Activated effector memory CD4-positive, alpha-beta T cell treated with anti-CD3 and anti-CD28 coated beads, Interleukin-2, amount 50 U/mL, for 16 hours (primary cell): ENCODE results near the gene RELT.

Experiments used
- DNase-seq: peaks from one replicate; pipeline ENCODE4 v3.0.0-alpha.2; 2020

RELT gene

DNA sequence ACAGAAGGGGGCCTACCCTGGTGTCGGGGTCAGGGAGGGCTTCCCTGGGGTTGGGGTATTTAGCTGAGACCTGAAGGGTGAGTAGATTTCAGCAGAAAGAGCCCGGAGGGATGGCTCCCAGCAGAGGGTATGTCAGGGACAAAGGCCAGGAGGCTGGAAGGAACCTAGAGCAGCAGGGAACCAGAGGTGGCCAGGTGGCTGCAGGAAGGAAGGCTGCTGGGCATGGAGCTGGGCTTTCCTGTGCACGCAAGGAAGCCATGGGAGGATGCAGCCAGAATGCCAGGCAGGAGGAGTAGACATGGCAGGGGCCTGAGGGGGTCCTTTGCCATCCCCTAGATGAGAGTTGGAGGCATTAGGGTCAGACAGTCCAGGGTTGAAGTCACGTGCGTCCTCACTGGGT lies 27.4 kb upstream of the RELT start:
- DNase-seq: no peak

DNA sequence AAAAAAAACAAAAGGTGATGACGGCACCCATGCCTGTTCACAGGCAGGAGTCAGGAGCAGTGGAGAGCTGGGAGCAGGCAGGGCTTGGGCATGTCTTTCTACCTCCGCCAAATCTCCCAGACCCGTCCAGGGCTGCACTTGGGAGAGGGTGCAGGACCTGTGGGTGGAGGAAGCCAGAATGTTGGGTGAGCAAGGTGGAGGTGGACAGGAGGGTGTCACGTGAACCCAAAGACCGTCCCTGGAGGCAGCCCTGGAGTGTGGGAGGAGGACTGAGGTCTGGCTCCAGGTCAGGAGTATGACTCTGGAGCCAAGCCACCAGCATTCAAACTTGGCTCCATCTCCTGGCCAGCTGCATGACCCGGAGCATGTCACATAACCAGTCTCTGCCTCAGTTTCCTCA lies 26.6 kb upstream of the RELT start:
- no peak for DNase-seq

- peak; percentile 82 for DNase-seq
Observed at GRCh38 chr11:73350908-73351636, 25.1 kb upstream of the RELT start.

DNA sequence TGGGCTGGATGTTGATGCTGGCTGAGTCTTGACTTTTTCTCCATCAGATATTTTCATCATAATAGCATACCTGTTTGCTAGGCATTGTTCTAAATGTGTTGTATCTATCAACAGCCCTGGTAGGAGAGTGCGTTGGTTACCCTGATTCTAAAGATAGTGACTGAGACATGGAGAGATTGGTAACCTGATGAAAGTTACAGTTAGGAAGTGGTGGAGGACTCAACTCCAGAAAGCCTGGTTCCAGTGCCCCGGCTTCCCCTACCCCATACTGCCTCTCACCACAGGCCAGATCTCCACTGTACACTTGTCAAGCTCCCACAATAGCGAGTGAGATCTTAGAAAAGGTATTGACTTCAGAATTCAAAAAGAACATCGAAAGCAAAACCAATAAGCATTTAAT lies 22.8 kb upstream of the RELT start:
- no peak for DNase-seq

- DNase-seq: no peak
Observed at GRCh38 chr11:73355109-73355508, 21.1 kb upstream of the RELT start.

GRCh38 chr11:73356979-73357860 lies 19.0 kb upstream of the RELT start:
- no peak for DNase-seq

GRCh38 chr11:73358071-73358470 lies 18.1 kb upstream of the RELT start:
- DNase-seq: no peak

GRCh38 chr11:73359341-73359740 lies 16.9 kb upstream of the RELT start:
- no peak for DNase-seq

DNA sequence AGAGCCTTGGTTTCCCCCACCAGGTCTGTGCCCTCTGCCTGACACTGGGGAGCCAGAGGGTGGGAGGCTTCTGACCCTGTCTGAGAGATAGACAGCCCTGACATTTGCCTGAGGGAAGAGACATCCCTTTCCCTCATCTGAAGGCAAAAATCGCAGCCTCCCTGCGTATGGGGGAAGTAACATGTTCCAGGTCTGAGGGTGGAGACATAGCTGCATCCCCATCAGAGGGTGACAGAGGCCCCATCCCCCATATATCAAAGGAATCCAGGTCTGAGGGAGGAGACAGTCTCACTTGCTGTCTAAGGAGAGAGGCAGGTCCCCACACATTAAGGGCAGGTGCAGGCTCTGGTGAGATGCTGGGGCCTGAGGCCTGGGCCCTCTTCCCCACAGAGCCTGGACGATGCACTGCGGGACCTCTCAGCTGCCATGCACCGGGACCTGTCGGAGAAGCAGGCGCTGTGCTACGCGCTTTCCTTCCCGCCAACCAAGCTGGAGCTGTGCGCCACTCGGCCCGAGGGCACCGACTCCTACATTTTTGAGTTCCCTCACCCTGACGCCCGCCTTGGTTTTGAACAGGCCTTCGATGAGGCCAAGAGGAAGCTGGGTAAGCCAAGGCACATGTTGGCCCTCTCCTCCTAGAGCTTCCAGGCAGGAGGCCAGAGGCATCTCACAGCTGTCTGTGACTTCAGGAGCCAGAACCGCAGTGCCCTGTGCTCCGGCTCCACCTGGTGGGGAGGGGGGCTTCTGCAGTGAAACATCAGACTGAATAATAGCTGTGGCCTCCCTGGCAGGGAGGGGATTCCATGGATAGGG lies 16.1 kb upstream of the RELT start:
- peak; percentile 71 for DNase-seq

DNA sequence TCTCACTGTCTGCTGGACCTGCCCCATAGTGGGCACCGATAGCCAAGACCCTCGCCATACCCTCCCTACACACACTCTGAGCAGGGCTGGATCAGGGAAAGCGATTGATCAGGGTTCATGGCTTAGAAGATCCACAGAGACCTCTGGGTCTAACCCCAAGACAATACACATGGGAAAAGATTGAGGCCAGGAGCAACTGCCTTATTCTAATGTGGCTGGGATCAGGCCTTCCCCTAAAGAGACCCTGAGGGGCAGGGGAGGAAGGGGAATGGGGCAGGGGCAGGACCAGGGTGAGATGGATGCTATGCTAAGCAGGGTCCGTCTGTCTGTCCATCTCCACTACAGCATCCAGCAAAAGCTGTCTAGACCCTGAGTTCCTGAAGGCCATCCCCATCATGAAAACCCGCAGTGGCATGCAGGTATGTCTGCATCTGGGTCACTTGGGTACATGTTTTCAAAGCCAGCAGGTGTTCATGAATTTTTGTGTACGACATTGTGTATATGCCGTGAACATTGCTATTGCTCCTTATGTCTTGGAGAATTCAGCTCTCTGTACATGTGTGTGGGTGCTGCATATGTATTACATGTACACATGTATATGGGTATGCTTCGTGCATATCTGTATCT lies 15.3 kb upstream of the RELT start:
- no peak for DNase-seq

- no peak for DNase-seq
Observed at GRCh38 chr11:73361953-73362776, 14.0 kb upstream of the RELT start.

GRCh38 chr11:73363147-73363546 lies 13.1 kb upstream of the RELT start:
- DNase-seq: no peak

DNA sequence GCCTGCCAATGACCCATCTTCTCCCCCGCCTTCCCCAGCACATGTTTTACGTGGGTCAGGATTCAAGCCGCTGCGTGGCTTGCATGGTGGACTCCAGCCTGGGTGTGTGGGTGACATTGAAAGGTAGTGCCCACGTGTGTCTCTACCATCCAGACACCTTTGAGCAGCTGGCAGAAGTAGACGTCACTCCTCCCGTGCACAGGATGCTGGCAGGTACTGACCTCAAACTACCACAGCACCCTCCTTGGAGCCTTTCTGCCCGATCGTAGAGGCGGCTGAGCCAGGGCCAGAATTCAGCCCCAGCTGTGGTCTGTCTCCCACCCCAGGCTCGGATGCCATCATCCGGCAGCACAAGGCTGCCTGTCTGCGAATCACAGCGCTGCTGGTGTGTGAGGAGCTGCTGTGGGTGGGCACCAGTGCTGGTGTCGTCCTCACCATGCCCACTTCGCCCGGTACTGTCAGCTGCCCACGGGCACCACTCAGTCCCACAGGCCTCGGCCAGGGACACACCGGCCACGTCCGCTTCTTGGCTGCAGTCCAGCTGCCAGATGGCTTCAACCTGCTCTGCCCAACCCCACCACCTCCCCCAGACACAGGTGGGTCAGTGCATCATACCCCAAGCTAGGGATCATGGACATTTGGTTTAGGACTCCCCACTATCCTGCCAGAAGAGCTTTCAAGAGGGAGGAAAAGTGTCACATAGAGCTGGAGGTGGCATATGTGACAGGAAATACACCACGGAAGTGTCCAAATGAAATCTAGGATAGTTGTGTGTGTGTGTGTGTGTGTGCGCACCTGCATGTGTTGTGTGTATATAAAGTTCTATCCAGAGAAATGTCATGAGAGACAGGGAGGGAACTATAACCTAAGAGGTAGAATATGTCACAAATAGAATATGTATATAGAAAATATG lies 10.6 kb upstream of the RELT start:
- DNase-seq: no peak

- peak; percentile 73 for DNase-seq
Observed at GRCh38 chr11:73366265-73366610, 10.0 kb upstream of the RELT start.

DNA sequence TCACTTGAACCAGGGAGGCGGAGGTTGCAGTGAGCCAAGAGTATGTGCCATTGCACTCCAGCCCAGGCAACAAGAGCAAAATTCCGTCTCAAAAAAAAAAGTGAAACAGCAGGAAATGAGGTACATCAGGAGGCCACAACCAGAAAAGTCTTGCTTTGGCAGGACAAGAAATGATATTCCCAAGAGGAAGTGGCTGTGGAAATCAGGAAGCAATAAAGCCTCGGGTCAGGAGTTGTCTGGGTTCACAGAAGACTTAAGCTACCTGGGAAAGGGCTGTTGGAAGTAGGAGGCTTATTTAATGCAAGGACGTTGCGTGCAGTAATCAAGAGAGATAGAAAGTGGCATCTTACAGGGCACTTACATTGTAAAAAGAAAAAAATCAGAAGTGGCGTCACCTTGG lies 9.2 kb upstream of the RELT start:
- DNase-seq: no peak

GRCh38 chr11:73367482-73368024 lies 8.6 kb upstream of the RELT start:
- DNase-seq: no peak

DNA sequence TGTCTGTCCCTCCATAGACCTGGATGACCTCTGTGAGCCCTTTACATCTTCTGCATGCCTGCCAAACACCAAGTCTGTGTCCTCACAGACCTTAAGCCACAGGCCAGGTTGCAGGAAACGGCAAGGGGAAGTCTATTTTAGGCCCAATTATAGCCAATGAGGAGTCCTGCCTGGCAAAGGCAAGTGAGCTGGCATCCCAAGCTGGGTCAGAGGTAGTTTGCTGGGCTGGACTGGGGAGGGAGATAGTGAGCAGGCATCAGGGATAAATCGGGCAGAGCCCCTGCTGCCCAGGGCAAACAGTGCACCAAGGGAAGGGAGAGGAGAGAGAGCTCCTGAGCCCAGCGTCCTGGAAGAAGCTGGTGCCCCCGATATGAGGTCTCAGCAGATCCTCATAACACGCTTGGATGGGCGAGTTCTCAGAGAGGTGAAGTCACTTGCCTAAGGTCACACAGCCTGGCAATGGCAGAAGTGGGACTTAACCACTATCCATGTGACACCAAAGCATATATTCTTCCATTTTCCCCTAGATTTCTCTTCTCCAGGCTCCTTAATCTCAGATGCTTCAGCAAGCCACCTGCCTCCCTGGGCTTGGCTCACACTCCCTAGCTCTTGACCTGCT lies 3.7 kb upstream of the RELT start:
- no peak for DNase-seq

- DNase-seq: no peak
Observed at GRCh38 chr11:73374151-73374550, 2.0 kb upstream of the RELT start.

- DNase-seq: no peak
Observed at GRCh38 chr11:73375830-73376159, 404 bp upstream of the RELT start.
